ENCODE results near the gene IER3.
A peak's percentile ranks its signal among the peaks of the same experiment; 100 is the strongest.

Gene IER3

GRCh38 chr6:30744054-30744805 is at the start of gene IER3:
Gene IER3 (minus strand): TSS chr6:30744547. CDS start chr6:30744518, 29 bp downstream.
- Histone ChIP-seq H3K9me3 (ENCODE audit: control insufficient read depth, insufficient read depth, low read depth, low read length) (no peaks in the 10 kb centered on the region), H3K4me1 (ENCODE audit: control insufficient read depth, insufficient read depth, low read length) (0 out of 2 replicates have a peak, but pooled peaks cover 2% of the 10 kb centered on the region), H3K36me3 (ENCODE audit: control insufficient read depth in 2 of 2, insufficient read depth in 1 of 2, low read length in 2 of 2) (peaks cover 16 to 23% of the 10 kb centered on the region in 2 experiments; a peak in 2 of 3 replicates), H3K4me3 (ENCODE audit: low read depth, low read length) (peak within 1 kb of the TSS; percentile 67), H3K27ac (ENCODE audit: extremely low read depth, low read depth, low read length) (peak within 1 kb of the TSS; percentile 94)
- POLR2A ChIA-PET: interaction anchor here (0.7 to 4.0 kb wide), 33 partner anchors 8 to 170 kb away, joined by 3 to 84 read pairs (median 4); partner anchors contain the start of genes DDR1, MDC1, PPP1R10 and TUBB
- CTCF ChIA-PET: interaction anchor here (0.5 to 2.5 kb wide), 9 partner anchors 19 to 346 kb away, joined by 3 to 9 read pairs (median 4); no protein-coding TSS in a partner anchor
- TF ChIP-seq ZNF157 (tag by site-specific recombination; IDR thresholded peaks at IDR 0.05): 0 out of 2 replicates have a peak, but pooled peaks have one; percentile 28
- TF ChIP-seq ZBTB48 (tag by site-specific recombination; IDR thresholded peaks at IDR 0.05): no peak
- TF ChIP-seq ZNF114 (tag by site-specific recombination; IDR thresholded peaks at IDR 0.05): no peak
- TF ChIP-seq ZBTB49 (tag by site-specific recombination; IDR thresholded peaks at IDR 0.05; ENCODE audit: low read depth): no peak
- TF ChIP-seq ZNF23 (tag by site-specific recombination; IDR thresholded peaks at IDR 0.05; ENCODE audit: borderline replicate concordance): no peak
- TF ChIP-seq ZBTB1 (tag by site-specific recombination; IDR thresholded peaks at IDR 0.05): no peak
- TF ChIP-seq ZNF624 (tag by site-specific recombination; IDR thresholded peaks at IDR 0.05): no peak
- no peak for TF ChIP-seq ZNF670 (tag by site-specific recombination; IDR thresholded peaks at IDR 0.05; ENCODE audit: low read depth)
- no peak for TF ChIP-seq ZNF169 (tag by site-specific recombination; IDR thresholded peaks at IDR 0.05)
- TF ChIP-seq ZNF529 (tag by site-specific recombination; IDR thresholded peaks at IDR 0.05; ENCODE audit: insufficient replicate concordance): no peak
- TF ChIP-seq, protein P1, sequence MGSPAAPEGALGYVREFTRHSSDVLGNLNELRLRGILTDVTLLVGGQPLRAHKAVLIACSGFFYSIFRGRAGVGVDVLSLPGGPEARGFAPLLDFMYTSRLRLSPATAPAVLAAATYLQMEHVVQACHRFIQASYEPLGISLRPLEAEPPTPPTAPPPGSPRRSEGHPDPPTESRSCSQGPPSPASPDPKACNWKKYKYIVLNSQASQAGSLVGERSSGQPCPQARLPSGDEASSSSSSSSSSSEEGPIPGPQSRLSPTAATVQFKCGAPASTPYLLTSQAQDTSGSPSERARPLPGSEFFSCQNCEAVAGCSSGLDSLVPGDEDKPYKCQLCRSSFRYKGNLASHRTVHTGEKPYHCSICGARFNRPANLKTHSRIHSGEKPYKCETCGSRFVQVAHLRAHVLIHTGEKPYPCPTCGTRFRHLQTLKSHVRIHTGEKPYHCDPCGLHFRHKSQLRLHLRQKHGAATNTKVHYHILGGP (tag by site-specific recombination; IDR thresholded peaks at IDR 0.05): no peak
- TF ChIP-seq ZNF626 (tag by site-specific recombination; IDR thresholded peaks at IDR 0.05): no peak
- TF ChIP-seq ZNF311 (tag by site-specific recombination; IDR thresholded peaks at IDR 0.05; ENCODE audit: borderline replicate concordance): no peak
- TF ChIP-seq KLF10 (tag by site-specific recombination; IDR thresholded peaks at IDR 0.05): no peak
- TF ChIP-seq ZNF155 (tag by site-specific recombination; IDR thresholded peaks at IDR 0.05): no peak
- TF ChIP-seq, protein P2, sequence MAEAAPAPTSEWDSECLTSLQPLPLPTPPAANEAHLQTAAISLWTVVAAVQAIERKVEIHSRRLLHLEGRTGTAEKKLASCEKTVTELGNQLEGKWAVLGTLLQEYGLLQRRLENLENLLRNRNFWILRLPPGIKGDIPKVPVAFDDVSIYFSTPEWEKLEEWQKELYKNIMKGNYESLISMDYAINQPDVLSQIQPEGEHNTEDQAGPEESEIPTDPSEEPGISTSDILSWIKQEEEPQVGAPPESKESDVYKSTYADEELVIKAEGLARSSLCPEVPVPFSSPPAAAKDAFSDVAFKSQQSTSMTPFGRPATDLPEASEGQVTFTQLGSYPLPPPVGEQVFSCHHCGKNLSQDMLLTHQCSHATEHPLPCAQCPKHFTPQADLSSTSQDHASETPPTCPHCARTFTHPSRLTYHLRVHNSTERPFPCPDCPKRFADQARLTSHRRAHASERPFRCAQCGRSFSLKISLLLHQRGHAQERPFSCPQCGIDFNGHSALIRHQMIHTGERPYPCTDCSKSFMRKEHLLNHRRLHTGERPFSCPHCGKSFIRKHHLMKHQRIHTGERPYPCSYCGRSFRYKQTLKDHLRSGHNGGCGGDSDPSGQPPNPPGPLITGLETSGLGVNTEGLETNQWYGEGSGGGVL (tag by site-specific recombination; IDR thresholded peaks at IDR 0.05): no peak; the same call in 1 of the 2 replicates
- no peak for TF ChIP-seq SETDB1 (IDR thresholded peaks at IDR 0.05; ENCODE audit: insufficient read length, low read length)
- TF ChIP-seq CTCF (tag by site-specific recombination; IDR thresholded peaks at IDR 0.05): peak; percentile 86
- 0 out of 2 replicates have a peak, but pooled peaks have one; percentile 13 for TF ChIP-seq YY1 (tag by site-specific recombination; IDR thresholded peaks at IDR 0.05)
- no peak for TF ChIP-seq ZNF530 (tag by site-specific recombination; IDR thresholded peaks at IDR 0.05; ENCODE audit: low read depth)
- no peak for TF ChIP-seq ZNF350 (tag by site-specific recombination; IDR thresholded peaks at IDR 0.05)
- no peak for TF ChIP-seq ZNF211 (tag by site-specific recombination; IDR thresholded peaks at IDR 0.05; ENCODE audit: low read depth)
- no peak for TF ChIP-seq ZNF248 (tag by site-specific recombination; IDR thresholded peaks at IDR 0.05)
- TF ChIP-seq ZNF280C (tag by site-specific recombination; IDR thresholded peaks at IDR 0.05): no peak
- TF ChIP-seq ZNF341 (tag by site-specific recombination; IDR thresholded peaks at IDR 0.05; ENCODE audit: low read depth): peak; percentile 82
- no peak for TF ChIP-seq ZNF560 (tag by site-specific recombination; IDR thresholded peaks at IDR 0.05; ENCODE audit: borderline replicate concordance)
- TF ChIP-seq ZNF37A (tag by site-specific recombination; IDR thresholded peaks at IDR 0.05): no peak
- no peak for TF ChIP-seq HOXD13 (CRISPR knock-in tag; IDR thresholded peaks at IDR 0.05; ENCODE audit: borderline replicate concordance)
